Cardiac muscle cell (in vitro differentiated cells and primary cell): ENCODE results near the gene ADGRA3. TPM values are rescaled to one million over a fixed set of nuclear protein-coding genes. Genes with fewer than 3 reads are reported as not detected.

Experiments
- DNase-seq, 2 donors: peaks; one replicate each; pipeline versions ENCODE4 v3.0.0 to v3.0.0-alpha.2; 2010 to 2017; ENCODE audit warnings: low read depth in 1 of 2, low spot score in 1 of 2
- H3K27ac ChIP-seq: fragments of 200-600 bp; sonication (generic); 2 replicates; pipeline ENCODE4 v1.5.1; 2016
- H3K27me3 ChIP-seq: fragments of 200-600 bp; sonication (generic); 2 replicates; pipeline ENCODE4 v1.6.0; 2016; ENCODE audit warnings: control low read depth
- H3K36me3 ChIP-seq: fragments of 200-600 bp; sonication (generic); 2 replicates; pipeline ENCODE4 v1.5.1; 2016; ENCODE audit warnings: control low read depth
- H3K4me1 ChIP-seq: fragments of 200-600 bp; sonication (generic); 2 replicates; pipeline ENCODE4 v1.8.1; 2017; ENCODE audit warnings: low read depth, mild to moderate bottlenecking, mixed run types
- H3K4me3 ChIP-seq: fragments of 200-600 bp; sonication (generic); 2 replicates; pipeline ENCODE4 v1.5.1; 2016; ENCODE audit warnings: mild to moderate bottlenecking
- H3K9me3 ChIP-seq: fragments of 200-600 bp; sonication (generic); 2 replicates; pipeline ENCODE4 v1.5.1; 2017; ENCODE audit warnings: low read depth, mild to moderate bottlenecking, control low read depth
- polyA plus RNA-seq: library from polyadenylated mRNA; unstranded; fragments of >200 nt; fragmentation: Nextera tagmentation; extraction: Ambion mirVana; gene quantifications from 2 replicates; pipeline ENCODE4 v1.2.1, GENCODE V29; 2016
- total RNA-seq: library from RNA; depleted of rRNA; stranded (reverse); fragments of >200 nt; gene quantifications from 2 replicates; pipeline ENCODE4 v1.2.3, GENCODE V29; 2016
- TF ChIP-seq, protein P1 (sequence below): IDR thresholded peaks from 2 replicates; pipeline ENCODE4 v1.5.1; 2012; ENCODE audit warnings: low read depth, mild to moderate bottlenecking, low read length

The ADGRA3 gene
- total and polyA plus RNA-seq, 2 experiments from 2014 or later, result 29.3 to 41.1 TPM

DNA sequence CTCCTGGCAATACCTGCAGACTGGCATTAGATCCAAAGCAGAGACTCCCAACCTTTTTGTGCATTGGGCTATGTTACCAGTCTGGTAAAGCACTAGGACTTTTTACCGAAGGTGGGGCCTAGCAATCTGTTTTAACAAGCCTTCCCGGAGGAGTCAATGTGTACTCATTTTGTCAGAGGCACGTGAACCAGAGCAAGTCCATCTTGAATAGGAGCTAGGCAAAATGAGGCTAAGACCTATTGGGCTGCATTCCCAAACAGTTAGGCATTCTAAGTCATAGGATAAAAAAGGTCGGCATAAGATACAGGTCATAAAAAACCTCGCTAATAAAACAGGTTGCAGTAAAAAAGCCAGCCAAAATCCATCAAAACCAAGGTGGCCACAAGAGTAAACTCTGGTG, 22.3 kb downstream of the ADGRA3 start:
- no peaks in the 10 kb centered on the region for H3K36me3 ChIP-seq
- no peak for DNase-seq
- TF ChIP-seq, protein P1, sequence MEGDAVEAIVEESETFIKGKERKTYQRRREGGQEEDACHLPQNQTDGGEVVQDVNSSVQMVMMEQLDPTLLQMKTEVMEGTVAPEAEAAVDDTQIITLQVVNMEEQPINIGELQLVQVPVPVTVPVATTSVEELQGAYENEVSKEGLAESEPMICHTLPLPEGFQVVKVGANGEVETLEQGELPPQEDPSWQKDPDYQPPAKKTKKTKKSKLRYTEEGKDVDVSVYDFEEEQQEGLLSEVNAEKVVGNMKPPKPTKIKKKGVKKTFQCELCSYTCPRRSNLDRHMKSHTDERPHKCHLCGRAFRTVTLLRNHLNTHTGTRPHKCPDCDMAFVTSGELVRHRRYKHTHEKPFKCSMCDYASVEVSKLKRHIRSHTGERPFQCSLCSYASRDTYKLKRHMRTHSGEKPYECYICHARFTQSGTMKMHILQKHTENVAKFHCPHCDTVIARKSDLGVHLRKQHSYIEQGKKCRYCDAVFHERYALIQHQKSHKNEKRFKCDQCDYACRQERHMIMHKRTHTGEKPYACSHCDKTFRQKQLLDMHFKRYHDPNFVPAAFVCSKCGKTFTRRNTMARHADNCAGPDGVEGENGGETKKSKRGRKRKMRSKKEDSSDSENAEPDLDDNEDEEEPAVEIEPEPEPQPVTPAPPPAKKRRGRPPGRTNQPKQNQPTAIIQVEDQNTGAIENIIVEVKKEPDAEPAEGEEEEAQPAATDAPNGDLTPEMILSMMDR, result no peak
- no peaks in the 10 kb centered on the region for H3K9me3 ChIP-seq
- no peak overlapping the region for H3K27ac ChIP-seq
- H3K4me1 ChIP-seq, result no peaks in the 10 kb centered on the region
- no peaks in the 10 kb centered on the region for H3K27me3 ChIP-seq
- H3K4me3 ChIP-seq, result no peak overlapping the region

GRCh38 chr4:22492987-22493386, 22.9 kb downstream of the ADGRA3 start:
- Histone ChIP-seq H3K4me1 (no peaks in the 10 kb centered on the region), H3K27me3 (no peaks in the 10 kb centered on the region), H3K4me3 (no peak overlapping the region), H3K36me3 (no peaks in the 10 kb centered on the region), H3K9me3 (no peaks in the 10 kb centered on the region), H3K27ac (no peak overlapping the region)
- no peak for DNase-seq
- TF ChIP-seq, protein P1, result no peak

- H3K27me3 ChIP-seq, result no peaks in the 10 kb centered on the region
- H3K4me1 ChIP-seq, result peaks cover 6% of the 10 kb centered on the region
- H3K27ac ChIP-seq, result no peak overlapping the region
- H3K36me3 ChIP-seq, result no peaks in the 10 kb centered on the region
- no peaks in the 10 kb centered on the region for H3K9me3 ChIP-seq
- no peak overlapping the region for H3K4me3 ChIP-seq
- TF ChIP-seq, protein P1, result no peak
- DNase-seq, result no peak
These were observed 23.9 kb downstream of the ADGRA3 start for GRCh38 chr4:22491939-22492338.

- DNase-seq, result no peak
- Histone ChIP-seq H3K4me3 (no peak overlapping the region), H3K36me3 (no peaks in the 10 kb centered on the region), H3K27ac (no peak overlapping the region), H3K27me3 (no peaks in the 10 kb centered on the region), H3K4me1 (peaks cover 12% of the 10 kb centered on the region), H3K9me3 (no peaks in the 10 kb centered on the region)
- TF ChIP-seq, protein P1, result no peak
These were observed 25.0 kb downstream of the ADGRA3 start for GRCh38 chr4:22490718-22491315.

DNA sequence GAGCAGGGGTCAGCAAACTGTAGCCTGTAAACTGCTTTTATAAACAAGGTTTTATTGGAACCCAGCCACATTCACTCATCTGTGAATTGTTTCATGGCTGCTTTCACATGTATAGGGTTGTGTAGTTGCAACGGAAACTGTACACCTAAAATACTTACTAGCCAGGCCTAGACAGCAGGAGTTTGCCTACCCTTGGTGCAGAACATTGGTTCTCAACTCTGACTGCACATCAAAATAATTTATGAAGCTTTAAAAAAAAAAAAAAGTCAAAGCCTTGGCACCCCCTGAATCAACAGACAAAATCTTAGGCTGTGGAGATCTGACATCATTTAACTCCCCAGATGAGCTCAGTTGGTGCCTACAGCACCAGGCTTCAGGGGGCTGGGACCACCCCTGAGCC, 27.8 kb downstream of the ADGRA3 start:
- no peaks in the 10 kb centered on the region for H3K9me3 ChIP-seq
- H3K4me1 ChIP-seq, result peaks cover 21% of the 10 kb centered on the region
- H3K27me3 ChIP-seq, result no peaks in the 10 kb centered on the region
- no peak overlapping the region for H3K27ac ChIP-seq
- no peak for DNase-seq
- H3K4me3 ChIP-seq, result no peak overlapping the region
- TF ChIP-seq, protein P1, result no peak
- H3K36me3 ChIP-seq, result no peaks in the 10 kb centered on the region
